AG09319 (cell line): Measurements from ENCODE around the gene CD7.

Experiments
- DNase-seq: peaks from one replicate; pipeline ENCODE4 v3.0.0-alpha.2; 2010; ENCODE audit warnings: low read depth; ENCODE audit errors: extremely low read depth
- TF ChIP-seq, protein P1 (sequence below): IDR thresholded peaks from 2 replicates; pipeline ENCODE4 v1.5.1; 2011; ENCODE audit warnings: low read depth, mild to moderate bottlenecking, inconsistent platforms, low read length, moderate library complexity

The CD7 gene

DNA sequence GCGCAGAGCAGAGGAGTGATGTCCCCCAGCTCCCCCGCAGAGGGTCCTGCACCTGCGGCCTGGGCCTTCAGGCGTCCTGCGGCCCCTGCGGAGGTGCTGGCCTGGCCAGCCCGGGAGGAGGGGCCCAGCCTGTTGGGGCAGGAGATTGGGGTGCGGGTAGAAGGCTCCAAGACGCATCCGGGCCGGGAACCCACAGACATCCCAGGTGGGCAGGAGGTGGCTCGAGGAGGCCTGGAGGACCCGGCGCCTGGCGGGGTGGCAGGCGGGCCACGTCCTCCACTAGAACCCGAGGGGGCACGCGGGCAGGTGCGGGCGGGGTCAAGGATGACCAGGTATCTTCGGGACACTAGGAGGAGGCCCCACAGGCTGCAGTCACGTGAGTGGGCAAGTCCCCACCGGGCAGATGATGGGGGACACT, 16.8 kb upstream of the CD7 start:
- TF ChIP-seq, protein P1, sequence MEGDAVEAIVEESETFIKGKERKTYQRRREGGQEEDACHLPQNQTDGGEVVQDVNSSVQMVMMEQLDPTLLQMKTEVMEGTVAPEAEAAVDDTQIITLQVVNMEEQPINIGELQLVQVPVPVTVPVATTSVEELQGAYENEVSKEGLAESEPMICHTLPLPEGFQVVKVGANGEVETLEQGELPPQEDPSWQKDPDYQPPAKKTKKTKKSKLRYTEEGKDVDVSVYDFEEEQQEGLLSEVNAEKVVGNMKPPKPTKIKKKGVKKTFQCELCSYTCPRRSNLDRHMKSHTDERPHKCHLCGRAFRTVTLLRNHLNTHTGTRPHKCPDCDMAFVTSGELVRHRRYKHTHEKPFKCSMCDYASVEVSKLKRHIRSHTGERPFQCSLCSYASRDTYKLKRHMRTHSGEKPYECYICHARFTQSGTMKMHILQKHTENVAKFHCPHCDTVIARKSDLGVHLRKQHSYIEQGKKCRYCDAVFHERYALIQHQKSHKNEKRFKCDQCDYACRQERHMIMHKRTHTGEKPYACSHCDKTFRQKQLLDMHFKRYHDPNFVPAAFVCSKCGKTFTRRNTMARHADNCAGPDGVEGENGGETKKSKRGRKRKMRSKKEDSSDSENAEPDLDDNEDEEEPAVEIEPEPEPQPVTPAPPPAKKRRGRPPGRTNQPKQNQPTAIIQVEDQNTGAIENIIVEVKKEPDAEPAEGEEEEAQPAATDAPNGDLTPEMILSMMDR: no peak
- no peak for DNase-seq

DNA sequence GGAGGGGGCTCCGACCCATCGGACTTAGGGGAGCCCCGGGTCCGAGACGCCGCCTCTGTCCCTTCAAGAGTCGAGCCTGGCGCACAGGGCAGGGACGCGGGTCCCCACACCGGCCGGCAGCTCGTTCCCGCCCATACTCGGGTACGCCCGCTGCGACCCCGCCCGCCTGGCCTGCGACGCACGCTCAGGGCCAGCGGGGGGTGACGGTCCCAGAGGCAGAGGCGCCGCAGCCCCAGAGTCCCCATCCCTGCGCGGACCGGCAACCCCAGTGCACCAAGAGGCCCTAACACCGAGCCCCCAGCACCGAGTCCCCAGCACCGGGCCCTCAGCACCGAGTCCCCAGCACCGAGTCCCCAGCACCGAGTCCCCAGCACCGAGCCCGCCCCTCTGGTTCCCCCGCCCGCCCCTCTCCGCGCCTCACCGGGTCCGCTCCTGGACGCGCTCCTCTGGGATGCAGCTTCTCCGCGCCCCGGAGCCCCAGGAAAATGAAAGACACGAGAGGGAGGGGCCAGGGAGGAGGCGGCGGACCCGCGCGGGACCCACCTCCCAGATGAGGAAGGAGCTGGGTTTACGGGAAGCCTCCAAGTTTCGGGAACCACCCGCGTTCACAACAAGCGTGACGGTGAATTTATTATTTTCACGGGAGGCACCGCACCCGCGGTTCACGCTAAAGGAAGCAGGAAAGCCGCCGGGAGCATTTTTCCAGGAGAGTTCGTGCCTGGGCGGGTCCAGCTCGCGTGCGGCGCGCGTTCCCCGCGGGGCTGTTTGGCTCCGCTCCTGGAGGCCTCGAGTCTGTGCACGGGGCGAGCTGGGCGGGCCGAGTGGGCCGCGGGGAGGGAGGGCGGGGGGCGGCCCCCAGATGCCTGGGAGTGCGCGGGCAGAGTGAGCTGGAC, 16.1 kb upstream of the CD7 start, which contains the start of gene SECTM1:
Gene SECTM1, minus strand, starts transcription at position 488 of the 893 bp plus-strand sequence. CDS start 6,526 bp downstream, outside the sequence.
- TF ChIP-seq, protein P1: no peak
- DNase-seq: no peak

DNA sequence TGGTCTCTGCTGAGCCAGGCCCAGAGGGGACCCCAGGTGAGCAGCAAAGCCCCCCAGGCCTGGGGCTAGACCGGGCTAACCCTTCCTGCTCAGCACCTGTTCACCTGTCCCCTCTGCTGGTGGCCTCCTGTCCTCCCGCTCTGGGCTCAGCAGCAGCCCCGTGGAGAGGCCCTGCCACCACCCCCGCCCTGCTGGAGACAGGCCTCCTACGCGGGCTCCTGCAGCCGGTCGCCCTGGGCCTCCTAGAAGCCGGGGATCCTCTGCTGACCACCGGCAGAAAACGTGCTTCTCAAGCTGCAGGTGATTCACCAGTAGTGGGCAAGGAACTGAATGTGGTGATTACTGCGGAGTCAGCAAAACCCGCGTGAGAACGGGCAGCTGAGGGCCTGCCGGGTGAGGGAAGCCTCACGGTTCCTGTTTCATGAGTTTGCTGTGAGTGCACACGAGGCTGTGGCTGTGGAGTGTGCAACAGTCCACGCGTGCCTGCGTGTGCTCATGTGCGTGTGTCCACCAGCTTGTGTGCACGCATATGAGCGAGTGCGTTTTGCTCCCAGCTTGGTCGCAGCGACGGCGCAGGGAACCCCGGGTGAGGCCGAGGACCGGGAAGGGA, 15.4 kb upstream of the CD7 start:
- DNase-seq: no peak
- TF ChIP-seq, protein P1: no peak

DNA sequence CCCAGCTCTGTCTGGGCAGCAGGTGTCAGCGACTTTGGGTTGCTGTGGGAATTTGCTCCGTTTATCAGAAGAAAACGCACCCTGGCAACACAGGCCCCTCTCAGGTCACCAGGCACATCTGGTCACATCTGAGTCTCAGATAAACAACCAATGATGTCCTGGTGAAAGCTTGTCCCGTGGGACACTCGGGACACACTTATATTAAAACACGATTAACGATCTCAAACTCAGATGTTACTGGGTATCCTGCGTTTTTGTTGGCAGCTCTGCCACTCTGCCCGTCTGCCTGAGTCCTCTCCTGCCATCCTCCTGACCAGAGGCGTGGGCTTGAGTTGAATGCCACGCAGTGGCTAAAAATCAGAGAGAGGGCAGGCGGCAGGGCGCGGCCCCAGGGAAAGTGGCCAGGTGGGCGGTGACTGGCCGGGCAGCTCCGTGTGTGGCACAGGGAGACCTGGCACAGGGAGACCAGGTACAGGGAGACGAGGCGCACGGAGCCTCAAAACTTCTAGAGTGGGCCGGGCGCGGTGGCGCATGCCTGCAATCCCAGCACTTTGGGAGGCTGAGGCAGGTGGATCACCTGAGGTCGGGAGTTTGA, 14.0 kb upstream of the CD7 start:
- DNase-seq: no peak
- TF ChIP-seq, protein P1: no peak

DNA sequence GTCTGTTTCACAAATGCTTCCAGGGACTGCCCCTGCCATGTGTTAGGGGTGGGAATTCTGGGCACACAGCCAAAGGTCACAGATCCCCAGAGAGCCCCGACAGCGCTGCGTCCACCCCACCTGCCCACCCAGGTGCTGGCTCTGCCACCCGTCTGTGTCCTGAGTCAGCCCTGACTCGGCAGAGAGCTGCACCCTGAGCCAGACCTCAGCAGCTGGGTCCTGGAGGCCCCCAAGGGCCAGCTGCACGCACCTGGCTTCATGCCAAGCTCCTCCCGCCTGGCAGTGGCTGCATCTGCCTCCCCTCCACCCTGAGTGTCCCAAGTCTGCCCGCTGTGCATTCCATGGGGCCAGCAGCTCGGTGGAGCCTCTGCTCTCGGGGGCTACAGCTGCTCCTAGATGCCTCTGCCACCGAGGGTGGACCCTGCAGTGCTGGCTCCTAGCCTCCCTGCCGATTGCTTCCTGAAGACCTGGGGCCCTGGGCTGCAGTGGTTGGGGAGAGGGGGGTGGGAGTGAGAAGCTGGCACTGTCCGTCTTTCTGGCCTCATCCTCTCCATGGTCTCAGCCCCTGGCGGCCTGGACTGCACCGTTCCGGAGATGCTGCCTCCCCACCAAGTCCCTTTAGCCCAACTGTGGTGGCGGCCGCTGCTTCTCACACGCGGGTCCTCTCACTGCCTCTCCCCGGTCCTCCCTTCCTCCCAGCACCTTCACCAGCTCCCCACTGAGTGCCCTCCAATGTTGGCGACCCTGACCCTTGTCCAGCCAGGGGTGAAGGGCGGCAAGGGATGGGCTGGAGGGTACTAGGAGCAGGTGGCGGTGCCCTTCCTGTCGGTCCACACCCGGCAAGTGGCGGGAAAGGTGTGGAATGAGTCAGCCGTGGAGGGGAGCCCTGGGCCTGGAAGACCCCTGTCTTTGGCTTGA, 13.2 kb upstream of the CD7 start:
- DNase-seq: no peak
- TF ChIP-seq, protein P1: no peak

DNA sequence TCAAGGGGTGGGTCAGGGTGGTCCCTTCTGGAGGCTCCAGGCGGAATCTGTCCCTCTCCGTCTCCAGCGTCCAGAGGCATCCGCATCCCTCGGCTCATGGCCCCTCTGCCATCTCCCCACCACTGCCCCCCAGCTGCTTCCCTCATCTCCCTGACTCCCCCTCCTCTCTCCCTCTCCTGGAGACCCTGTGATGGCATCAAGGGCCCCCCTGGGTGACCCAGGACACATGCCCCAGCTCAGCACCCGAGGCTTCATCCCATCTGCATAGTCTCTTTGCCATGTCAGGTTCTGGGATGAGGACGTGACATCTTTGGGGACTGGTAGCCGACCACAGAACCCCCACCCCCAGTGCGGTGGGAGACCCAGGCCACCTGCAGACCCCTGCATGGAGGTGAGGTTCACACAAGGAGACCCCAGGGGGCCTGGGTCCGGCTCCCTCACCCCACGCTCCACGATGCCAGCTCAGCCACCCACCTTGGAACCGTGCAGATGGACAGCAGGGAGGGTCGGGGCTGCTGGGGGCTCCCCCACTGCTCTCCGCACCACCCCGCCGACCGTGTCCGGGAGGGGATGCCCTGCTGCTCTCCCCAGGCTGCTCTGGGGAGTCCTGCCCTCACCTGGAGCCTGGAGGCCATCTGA, 12.4 kb upstream of the CD7 start:
- DNase-seq: no peak
- TF ChIP-seq, protein P1: no peak
